Mesenchymal stem cell (in vitro differentiated cells and primary cell): Measurements from ENCODE around the gene ACVR1.

ENCODE experiments used
- DNase-seq: peaks from one replicate; pipeline ENCODE4 v3.0.0-alpha.2; 2013
- H2AFZ ChIP-seq: one replicate; pipeline ENCODE4 v1.6.1; 2013; ENCODE audit warnings: low read depth, mild to moderate bottlenecking, control low read depth, inconsistent platforms, low read length, moderate library complexity
- H2AK5ac ChIP-seq: 2 replicates; pipeline ENCODE4 v1.6.1; 2013; ENCODE audit warnings: low read length, moderate library complexity, mild to moderate bottlenecking, inconsistent platforms; ENCODE audit not compliant: severe bottlenecking
- H2BK120ac ChIP-seq: one replicate; pipeline ENCODE4 v1.6.1; 2013; ENCODE audit warnings: low read depth, mild to moderate bottlenecking, inconsistent platforms, low read length, moderate library complexity
- H2BK12ac ChIP-seq, 2 experiments: one replicate each; pipeline ENCODE4 v1.6.1; 2013; ENCODE audit warnings: inconsistent platforms in 2 of 2, low read length in 2 of 2, mild to moderate bottlenecking in 2 of 2, moderate library complexity in 2 of 2, control low read depth in 1 of 2
- H2BK15ac ChIP-seq: one replicate; pipeline ENCODE4 v1.6.1; 2013; ENCODE audit warnings: mild to moderate bottlenecking, low read depth, inconsistent platforms; ENCODE audit not compliant: poor library complexity, severe bottlenecking
- H2BK5ac ChIP-seq: 2 replicates; pipeline ENCODE4 v1.6.1; 2013; ENCODE audit warnings: low read depth, mild to moderate bottlenecking, low read length, control low read depth, inconsistent platforms; ENCODE audit not compliant: poor library complexity, severe bottlenecking
- H3K14ac ChIP-seq, 2 experiments: one replicate each; pipeline ENCODE4 v1.6.1; 2013; ENCODE audit warnings: inconsistent platforms in 2 of 2, low read length in 2 of 2, control low read depth in 1 of 2, mild to moderate bottlenecking in 1 of 2, moderate library complexity in 1 of 2
- H3K18ac ChIP-seq, 2 experiments: one replicate each; pipeline ENCODE4 v1.6.1; 2013; ENCODE audit warnings: inconsistent platforms in 2 of 2, low read length in 2 of 2, control low read depth in 1 of 2, low read depth in 1 of 2, mild to moderate bottlenecking in 1 of 2
- H3K23ac ChIP-seq, 2 experiments: one replicate each; pipeline ENCODE4 v1.6.1; 2013; ENCODE audit warnings: inconsistent platforms in 2 of 2, low read length in 2 of 2, mild to moderate bottlenecking in 2 of 2, moderate library complexity in 2 of 2, control low read depth in 1 of 2
- H3K27ac ChIP-seq: 2 replicates; pipeline ENCODE4 v1.5.1; 2013; ENCODE audit warnings: mild to moderate bottlenecking, moderate library complexity, low read length, control low read depth, inconsistent platforms; ENCODE audit not compliant: poor library complexity, severe bottlenecking
- H3K27me3 ChIP-seq, 2 experiments: 2 replicates each; pipeline versions ENCODE4 v1.6.1 to v1.7.0; 2013; ENCODE audit warnings: low read length in 2 of 2, mild to moderate bottlenecking in 2 of 2, moderate library complexity in 2 of 2, control low read depth in 1 of 2, inconsistent platforms in 1 of 2; ENCODE audit not compliant: control insufficient read depth in 1 of 2, insufficient read depth in 1 of 2
- H3K36me3 ChIP-seq, 2 experiments: 2 replicates each; pipeline versions ENCODE4 v1.6.1 to v1.7.0; 2013; ENCODE audit warnings: low read length in 2 of 2, control low read depth in 1 of 2, inconsistent platforms in 1 of 2, low read depth in 1 of 2, mild to moderate bottlenecking in 1 of 2; ENCODE audit not compliant: insufficient read depth in 2 of 2, control insufficient read depth in 1 of 2
- H3K4ac ChIP-seq, 2 experiments: one replicate each; pipeline ENCODE4 v1.6.1; 2013; ENCODE audit warnings: inconsistent platforms in 2 of 2, low read length in 2 of 2, mild to moderate bottlenecking in 2 of 2, moderate library complexity in 2 of 2, control low read depth in 1 of 2, low read depth in 1 of 2
- H3K4me1 ChIP-seq: 2 replicates; pipeline ENCODE4 v1.6.1; 2013; ENCODE audit warnings: low read depth, low read length, control low read depth; ENCODE audit not compliant: control insufficient read depth, insufficient read depth
- H3K4me2 ChIP-seq: 2 replicates; pipeline ENCODE4 v1.6.1; 2013; ENCODE audit warnings: low read length, mild to moderate bottlenecking, inconsistent platforms; ENCODE audit not compliant: poor library complexity, severe bottlenecking
- H3K4me3 ChIP-seq, 2 experiments: 2 replicates each; pipeline versions ENCODE4 v1.5.1 to v1.7.0; 2013; ENCODE audit warnings: low read length in 2 of 2, mild to moderate bottlenecking in 2 of 2, control low read depth in 1 of 2, low read depth in 1 of 2; ENCODE audit not compliant: insufficient read depth in 1 of 2
- H3K79me1 ChIP-seq: replicated peaks from 2 replicates; pipeline ENCODE4 v1.6.1; 2013; ENCODE audit warnings: mild to moderate bottlenecking, control low read depth, low read length, inconsistent platforms; ENCODE audit not compliant: poor library complexity, severe bottlenecking
- H3K9ac ChIP-seq: 2 replicates; pipeline ENCODE4 v1.7.0; 2013; ENCODE audit warnings: mild to moderate bottlenecking, low read length, moderate library complexity
- H3K9me3 ChIP-seq: 2 replicates; pipeline ENCODE4 v1.7.0; 2013; ENCODE audit warnings: mild to moderate bottlenecking, low read length; ENCODE audit not compliant: control insufficient read depth
- H4K8ac ChIP-seq: one replicate; pipeline ENCODE4 v1.6.1; 2013; ENCODE audit warnings: inconsistent platforms, mild to moderate bottlenecking, low read length, moderate library complexity
- H4K91ac ChIP-seq: one replicate; pipeline ENCODE4 v1.6.1; 2013; ENCODE audit warnings: mild to moderate bottlenecking, low read length, inconsistent platforms
- WGBS: methylation state at CpG from one replicate; pipeline ENCODE4 v1.1.7; 2013; ENCODE audit warnings: mixed read lengths; 5-methylcytosine and 5-hydroxymethylcytosine counted together

The ACVR1 gene

DNA sequence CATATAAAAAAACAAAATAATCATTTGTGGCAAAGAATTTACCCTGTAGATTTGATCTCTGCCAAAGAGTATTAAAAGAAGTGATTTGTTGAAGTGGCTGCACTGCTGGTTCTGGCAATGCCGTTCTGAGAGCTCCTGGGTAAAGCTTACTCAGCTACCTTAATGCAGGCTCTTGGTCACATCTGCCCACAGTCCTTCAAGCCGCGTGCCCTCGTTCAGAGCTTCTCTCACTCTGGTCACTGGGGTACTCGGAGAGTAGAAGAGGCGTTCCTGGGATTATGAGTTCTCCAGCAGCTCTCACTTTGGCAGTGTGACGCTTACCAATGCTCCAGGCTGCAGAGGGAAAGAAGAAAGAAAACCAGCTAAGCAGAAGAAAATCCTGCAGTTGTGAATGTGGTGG lies 57.9 kb downstream of the ACVR1 start:
- H3K9me3 ChIP-seq = no peaks in the 10 kb centered on the region
- peaks cover 27% of the 10 kb centered on the region for H3K79me1 ChIP-seq
- 98% methylated on average over 7 of the region's 7 CpGs for WGBS
- H3K4me2 ChIP-seq = no peak overlapping the region
- H2BK5ac ChIP-seq = no peak overlapping the region
- no peak overlapping the region for H2BK15ac ChIP-seq
- DNase-seq = no peak
- H4K91ac ChIP-seq = no peak overlapping the region
- no peak overlapping the region for H3K9ac ChIP-seq
- H4K8ac ChIP-seq = no peak overlapping the region
- H3K23ac ChIP-seq = no peak overlapping the region
- H2AK5ac ChIP-seq = no peak overlapping the region
- no peak overlapping the region for H2AFZ ChIP-seq
- no peak overlapping the region for H3K27ac ChIP-seq
- H3K4me3 ChIP-seq = no peak overlapping the region
- no peak overlapping the region for H3K18ac ChIP-seq
- peaks cover 2% of the 10 kb centered on the region for H3K4me1 ChIP-seq
- H3K27me3 ChIP-seq = no peaks in the 10 kb centered on the region
- no peak overlapping the region for H2BK12ac ChIP-seq
- peaks cover 4 to 39% of the 10 kb centered on the region in 2 experiments for H3K36me3 ChIP-seq
- no peak overlapping the region for H2BK120ac ChIP-seq
- no peak overlapping the region for H3K14ac ChIP-seq
- no peak overlapping the region for H3K4ac ChIP-seq

GRCh38 chr2:157815421-157815820 lies 60.7 kb downstream of the ACVR1 start:
- Histone ChIP-seq H3K4me3 (no peak overlapping the region), H3K9me3 (no peaks in the 10 kb centered on the region), H2AK5ac (no peak overlapping the region), H4K8ac (no peak overlapping the region), H3K79me1 (peaks cover 29% of the 10 kb centered on the region), H3K4me2 (no peak overlapping the region), H2BK12ac (no peak overlapping the region), H3K36me3 (peaks cover 4 to 62% of the 10 kb centered on the region in 2 experiments), H3K4ac (no peak overlapping the region), H2BK120ac (no peak overlapping the region), H3K27me3 (no peaks in the 10 kb centered on the region), H3K27ac (no peak overlapping the region), H2BK15ac (no peak overlapping the region), H4K91ac (no peak overlapping the region), H2BK5ac (no peak overlapping the region), H3K14ac (no peak overlapping the region), H2AFZ (no peak overlapping the region), H3K4me1 (no peaks in the 10 kb centered on the region), H3K9ac (no peak overlapping the region), H3K23ac (no peak overlapping the region), H3K18ac (no peak overlapping the region)
- WGBS = 81% methylated on average over 1 of the region's 1 CpG
- no peak for DNase-seq

DNA sequence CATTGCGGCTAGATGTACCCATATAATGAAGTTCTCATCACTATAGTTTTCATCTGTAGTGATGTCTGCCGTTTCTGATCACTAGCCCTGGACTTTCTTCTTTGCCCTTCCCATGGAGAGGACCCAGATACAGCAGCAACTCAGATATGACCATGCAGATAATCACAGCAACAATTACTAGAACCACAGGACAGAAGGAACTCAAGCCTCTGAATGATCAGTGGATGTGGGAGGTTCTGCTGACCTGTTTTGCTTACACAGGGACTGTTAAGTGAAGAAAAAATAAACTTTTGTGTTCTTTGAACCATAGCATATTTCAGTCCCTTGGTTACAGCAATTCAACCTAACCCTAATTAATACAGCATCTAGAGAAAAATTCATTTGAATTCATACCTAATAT lies 62.7 kb downstream of the ACVR1 start:
- Histone ChIP-seq H3K23ac (no peak overlapping the region), H3K14ac (no peak overlapping the region), H3K4me1 (peaks cover 3% of the 10 kb centered on the region), H3K9ac (no peak overlapping the region), H3K4me2 (no peak overlapping the region), H3K79me1 (peaks cover 22% of the 10 kb centered on the region), H3K4ac (no peak overlapping the region), H4K91ac (no peak overlapping the region), H2BK120ac (no peak overlapping the region), H3K27ac (no peak overlapping the region), H2BK5ac (no peak overlapping the region), H2BK12ac (no peak overlapping the region), H3K9me3 (no peaks in the 10 kb centered on the region), H2AK5ac (no peak overlapping the region), H2BK15ac (no peak overlapping the region), H3K4me3 (no peak overlapping the region), H3K18ac (no peak overlapping the region), H2AFZ (no peak overlapping the region), H4K8ac (no peak overlapping the region), H3K27me3 (no peaks in the 10 kb centered on the region), H3K36me3 (peaks cover 4 to 63% of the 10 kb centered on the region in 2 experiments)
- DNase-seq = no peak
- WGBS = 100% methylated on average over 2 of the region's 2 CpGs

DNA sequence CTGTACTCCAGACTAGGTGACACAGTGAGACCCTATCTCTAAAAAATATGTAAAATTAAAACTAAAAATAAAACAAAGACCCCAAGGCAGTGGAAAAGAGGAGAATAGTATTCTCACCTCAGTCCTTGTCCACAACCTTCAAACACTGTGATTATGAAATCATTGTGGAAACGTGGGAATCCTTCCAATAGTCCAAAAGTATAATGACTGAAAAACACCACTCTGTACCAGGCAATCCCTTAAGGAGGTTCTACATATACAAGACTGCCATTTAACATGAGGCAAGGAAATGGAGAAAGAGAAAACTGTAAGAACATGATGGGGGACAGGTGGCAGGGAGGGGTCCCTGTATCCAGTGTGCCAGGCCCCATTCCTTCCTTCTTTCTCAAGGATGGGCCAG lies 66.1 kb downstream of the ACVR1 start:
- Histone ChIP-seq H3K79me1 (peaks cover 30% of the 10 kb centered on the region), H2BK120ac (no peak overlapping the region), H4K8ac (no peak overlapping the region), H3K18ac (no peak overlapping the region), H2BK12ac (no peak overlapping the region), H3K9me3 (no peaks in the 10 kb centered on the region), H2AFZ (no peak overlapping the region), H2AK5ac (no peak overlapping the region), H3K4me3 (no peak overlapping the region), H3K27ac (no peak overlapping the region), H3K9ac (no peak overlapping the region), H3K4me2 (no peak overlapping the region), H4K91ac (no peak overlapping the region), H2BK15ac (no peak overlapping the region), H3K4ac (no peak overlapping the region), H3K27me3 (no peaks in the 10 kb centered on the region), H3K14ac (no peak overlapping the region), H2BK5ac (no peak overlapping the region), H3K36me3 (peaks cover 0 to 48% of the 10 kb centered on the region in 2 experiments), H3K23ac (no peak overlapping the region), H3K4me1 (peaks cover 3% of the 10 kb centered on the region)
- WGBS = 100% methylated on average over 1 of the region's 1 CpG
- DNase-seq = no peak
